Measurements from ENCODE around the gene HK1.
A peak's percentile ranks its signal among the peaks of the same experiment; 100 is the strongest.
"Not testable (repeated sequence)": the region's sequence is repeated elsewhere in the genome, so short reads cannot be mapped to it uniquely, and the experiment has no call there.

HK1 gene

GRCh38 chr10:69327463-69328379 is 49.4 kb downstream of the HK1 start:
- peak in 1 of 2 donors; percentile 34 for DNase-seq (ENCODE audit: low read depth in 1 of 2, low spot score in 1 of 2)

DNA sequence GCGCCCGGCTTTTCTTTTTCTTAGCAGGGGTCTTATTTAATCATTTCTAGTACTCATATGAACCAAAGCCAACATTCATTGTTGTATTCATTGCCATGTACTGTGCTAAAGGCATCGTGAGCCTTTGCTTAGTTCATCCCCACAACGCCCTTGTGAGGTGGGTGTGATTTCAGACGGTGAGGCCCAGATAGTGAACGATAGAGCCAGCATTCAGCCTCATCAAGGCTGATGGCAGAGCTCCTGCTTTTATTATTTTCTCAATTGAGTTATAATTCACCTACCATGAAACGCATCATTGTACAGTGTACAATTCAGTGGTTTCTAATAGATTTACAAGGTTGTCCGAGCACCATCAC is 50.1 kb downstream of the HK1 start:
- no peak for DNase-seq (ENCODE audit: low read depth in 1 of 2, low spot score in 1 of 2)

- not testable (repeated sequence) for DNase-seq (ENCODE audit: low read depth in 1 of 2, low spot score in 1 of 2)
These were observed 50.6 kb downstream of the HK1 start for GRCh38 chr10:69328888-69329287.

DNA sequence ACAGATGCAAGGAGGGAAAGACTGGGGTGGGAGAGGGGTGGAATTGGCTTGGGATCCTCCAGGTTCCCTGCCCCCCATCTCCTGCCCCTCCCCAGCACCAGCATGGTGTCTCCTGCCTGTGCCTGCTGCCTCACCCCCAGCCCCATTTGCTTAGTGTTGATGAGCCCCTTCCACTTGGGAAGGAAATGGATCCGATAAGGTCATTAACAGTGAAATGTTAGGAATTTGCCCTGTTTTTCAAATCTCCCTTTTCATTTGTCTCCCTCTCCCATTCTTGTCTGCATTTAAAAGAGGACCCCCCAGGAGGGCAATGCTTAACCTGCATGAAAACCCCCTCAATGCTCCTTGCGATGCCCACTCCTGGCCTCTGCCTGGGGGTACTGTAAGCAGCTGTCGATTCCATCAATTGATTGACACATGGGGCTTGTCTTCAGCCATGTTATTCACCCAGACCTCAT is 51.5 kb downstream of the HK1 start:
- no peak for DNase-seq (ENCODE audit: low read depth in 1 of 2, low spot score in 1 of 2)

GRCh38 chr10:69331161-69331560 is 52.9 kb downstream of the HK1 start:
- DNase-seq (ENCODE audit: low read depth in 1 of 2, low spot score in 1 of 2), result no peak

- no peak for DNase-seq (ENCODE audit: low read depth in 1 of 2, low spot score in 1 of 2)
These were observed 54.1 kb downstream of the HK1 start for GRCh38 chr10:69332278-69333010.

DNA sequence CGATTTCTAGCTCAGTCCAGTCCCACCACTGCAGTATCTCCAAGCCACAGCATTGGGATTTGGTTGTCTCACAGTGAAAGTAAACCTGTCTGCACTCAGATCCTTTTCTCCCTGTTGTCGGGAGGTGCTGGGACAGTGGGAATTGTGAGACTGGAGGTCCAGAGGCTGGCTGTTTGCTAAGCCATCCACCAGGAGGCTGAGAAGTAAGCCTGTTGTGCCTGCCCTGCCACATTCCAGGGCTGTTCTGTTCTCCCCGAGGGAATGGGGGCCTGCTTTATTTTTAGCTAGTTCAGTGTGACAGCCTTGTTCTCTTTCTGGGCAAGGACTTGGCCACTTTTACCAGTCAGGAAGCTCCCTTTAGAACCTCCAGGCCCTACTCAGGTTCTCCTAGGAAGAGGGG is 54.9 kb downstream of the HK1 start:
- DNase-seq (ENCODE audit: low read depth in 1 of 2, low spot score in 1 of 2), result no peak

- DNase-seq (ENCODE audit: low read depth in 1 of 2, low spot score in 1 of 2), result not testable (repeated sequence)
These were observed 55.6 kb downstream of the HK1 start for GRCh38 chr10:69333865-69334301.

- DNase-seq (ENCODE audit: low read depth in 1 of 2, low spot score in 1 of 2), result no peak
These were observed 56.2 kb downstream of the HK1 start for GRCh38 chr10:69334302-69335062.

- no peak for DNase-seq (ENCODE audit: low read depth in 1 of 2, low spot score in 1 of 2)
These were observed 56.8 kb downstream of the HK1 start for GRCh38 chr10:69335063-69335587.

- no peak for DNase-seq (ENCODE audit: low read depth in 1 of 2, low spot score in 1 of 2)
These were observed 57.3 kb downstream of the HK1 start for GRCh38 chr10:69335613-69336012.

DNA sequence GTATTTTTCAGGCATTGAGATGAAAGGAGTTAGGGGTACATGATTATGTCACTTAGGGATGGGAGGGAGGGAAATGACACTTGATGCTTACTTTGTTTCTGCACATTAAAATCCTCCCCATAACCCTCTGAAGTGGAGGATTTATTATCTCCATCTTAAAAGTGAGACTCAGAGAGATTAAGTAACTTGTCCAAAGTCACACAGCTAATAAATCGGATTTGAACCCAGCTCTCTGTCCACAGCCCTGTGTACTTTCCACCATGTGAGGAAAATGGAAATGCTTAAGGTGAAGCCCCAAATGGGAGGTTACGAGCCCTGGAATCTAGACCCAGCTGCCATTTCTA is 58.6 kb downstream of the HK1 start:
- no peak for DNase-seq (ENCODE audit: low read depth in 1 of 2, low spot score in 1 of 2)

- DNase-seq (ENCODE audit: low read depth in 1 of 2, low spot score in 1 of 2), result no peak
These were observed 59.2 kb downstream of the HK1 start for GRCh38 chr10:69337296-69338132.

DNA sequence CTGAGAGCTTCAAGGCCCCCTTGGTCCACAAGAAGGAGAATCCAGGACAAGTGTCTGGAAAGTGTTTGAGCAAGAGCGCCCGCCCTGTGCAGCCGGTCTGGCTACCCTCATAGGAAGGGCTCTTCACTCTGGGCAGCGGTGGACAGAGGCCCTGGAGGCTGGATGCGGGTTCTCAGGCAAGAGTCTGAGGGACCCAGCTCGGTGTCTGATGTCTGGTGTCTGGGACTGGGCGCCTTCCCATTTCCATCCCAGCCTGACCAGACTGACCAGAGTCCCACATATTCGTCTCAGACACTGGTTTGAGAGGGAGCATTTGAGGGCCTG is 59.8 kb downstream of the HK1 start:
- DNase-seq (ENCODE audit: low read depth in 1 of 2, low spot score in 1 of 2), result no peak

DNA sequence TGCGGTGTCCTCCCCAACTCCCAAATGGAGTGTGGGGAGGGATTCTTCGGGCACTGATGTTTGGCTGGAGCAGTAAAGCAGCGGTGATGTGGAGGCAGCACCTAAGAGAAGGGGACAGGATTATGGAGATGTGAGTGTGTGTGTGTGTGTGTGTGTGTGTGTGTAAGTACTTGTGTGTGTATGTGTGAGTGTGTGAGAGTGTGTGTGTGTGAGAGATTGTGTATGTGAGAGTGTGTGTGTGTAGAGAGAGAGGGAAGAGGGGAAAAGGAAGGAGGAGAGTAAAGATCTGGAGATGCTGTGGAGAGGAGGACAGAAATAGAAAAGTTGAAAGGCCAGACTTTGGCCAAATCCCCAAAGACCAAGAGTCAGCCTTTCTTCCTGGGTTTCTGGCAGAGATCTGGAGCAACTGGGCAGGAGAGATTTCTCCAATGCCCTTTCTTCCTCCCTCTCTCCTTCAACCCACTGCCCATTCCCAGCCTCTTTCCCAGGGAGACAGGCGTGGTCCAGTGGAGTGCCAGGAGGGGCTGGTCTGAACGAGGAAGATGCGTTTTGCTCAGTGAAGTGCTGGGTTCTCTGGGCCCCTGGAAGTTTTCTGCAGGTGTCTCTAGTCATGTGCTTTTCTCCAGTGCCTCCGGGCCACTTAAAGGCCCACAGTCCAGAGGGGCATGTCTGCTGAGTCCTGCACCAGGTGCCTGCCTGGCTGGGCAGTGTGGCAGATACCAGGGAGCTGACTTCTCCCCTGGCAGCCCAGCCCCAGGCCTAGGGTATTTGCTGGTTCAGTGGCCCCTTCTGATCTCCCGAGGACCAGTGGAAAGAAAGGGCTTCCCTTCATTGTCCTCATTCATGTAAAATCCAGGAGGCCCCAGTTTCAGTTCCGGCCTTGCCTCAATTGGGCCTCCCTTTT is 60.5 kb downstream of the HK1 start:
- DNase-seq (ENCODE audit: low read depth in 1 of 2, low spot score in 1 of 2), result no peak

DNA sequence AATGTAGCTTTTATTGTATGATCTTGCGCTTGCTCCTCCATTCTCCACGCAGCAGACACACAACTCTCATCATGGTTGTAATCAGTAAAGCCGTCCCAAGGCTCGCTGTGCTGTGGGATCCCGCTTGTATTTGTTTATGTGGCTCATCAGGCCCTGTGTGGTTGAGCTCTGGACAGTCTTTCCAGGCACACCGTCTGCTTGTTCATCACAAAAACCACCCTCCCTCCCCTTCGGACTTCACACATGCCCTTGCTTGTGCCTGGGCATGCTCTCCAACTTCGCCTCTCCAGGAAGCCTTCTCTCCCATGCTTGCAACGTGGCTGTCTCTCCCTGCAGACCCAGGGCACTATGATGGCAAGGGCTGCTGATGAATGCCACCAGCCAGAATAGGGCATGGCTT is 62.4 kb downstream of the HK1 start:
- no peak for DNase-seq (ENCODE audit: low read depth in 1 of 2, low spot score in 1 of 2)

GRCh38 chr10:69343905-69344304 is 65.6 kb downstream of the HK1 start:
- DNase-seq (ENCODE audit: low read depth in 1 of 2, low spot score in 1 of 2), result no peak

DNA sequence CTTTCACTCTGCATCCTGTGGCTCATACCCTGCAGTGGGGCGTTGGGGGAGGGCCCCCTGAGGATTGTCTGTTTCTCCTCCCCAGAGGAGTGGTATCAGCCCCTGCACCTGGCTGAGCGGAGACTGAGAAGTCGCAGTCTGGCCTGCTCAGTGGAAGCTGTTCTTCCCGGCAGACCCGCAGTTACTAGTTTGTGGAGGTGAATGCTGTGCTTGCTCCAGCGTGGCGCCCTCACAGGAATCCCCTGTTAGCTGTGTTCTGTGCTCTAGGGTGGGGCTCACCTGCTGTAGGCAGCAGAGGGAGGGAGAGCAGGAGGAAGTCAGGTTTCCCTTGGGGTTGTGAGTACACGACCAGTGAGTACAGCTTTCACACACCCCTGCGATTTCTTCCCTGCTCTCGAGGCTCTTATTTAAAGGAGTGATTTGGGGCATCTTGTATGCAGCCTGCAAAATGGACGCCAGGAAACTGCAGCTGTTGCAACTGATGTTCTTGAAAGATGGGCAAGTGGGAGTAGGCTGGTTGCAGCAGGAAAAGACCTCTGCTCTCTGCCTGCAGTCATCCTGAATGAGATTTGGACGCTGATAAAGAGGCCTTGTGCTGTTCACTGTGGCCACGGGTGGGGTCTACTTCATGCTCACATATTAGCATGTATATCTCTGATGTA is 66.4 kb downstream of the HK1 start:
- no peak for DNase-seq (ENCODE audit: low read depth in 1 of 2, low spot score in 1 of 2)

GRCh38 chr10:69345402-69345801 is 67.1 kb downstream of the HK1 start:
- DNase-seq (ENCODE audit: low read depth in 1 of 2, low spot score in 1 of 2), result no peak
